Kidney tubule cell (primary cell): ENCODE data around the gene DHRS3.
"Not testable (repeated sequence)": the region's sequence is repeated elsewhere in the genome, so short reads cannot be mapped to it uniquely, and the experiment has no call there.

Experiments used
- DNase-seq: peaks from one replicate; pipeline ENCODE4 v3.0.0-alpha.2; 2018; ENCODE audit warnings: low spot score

DHRS3 gene

DNA sequence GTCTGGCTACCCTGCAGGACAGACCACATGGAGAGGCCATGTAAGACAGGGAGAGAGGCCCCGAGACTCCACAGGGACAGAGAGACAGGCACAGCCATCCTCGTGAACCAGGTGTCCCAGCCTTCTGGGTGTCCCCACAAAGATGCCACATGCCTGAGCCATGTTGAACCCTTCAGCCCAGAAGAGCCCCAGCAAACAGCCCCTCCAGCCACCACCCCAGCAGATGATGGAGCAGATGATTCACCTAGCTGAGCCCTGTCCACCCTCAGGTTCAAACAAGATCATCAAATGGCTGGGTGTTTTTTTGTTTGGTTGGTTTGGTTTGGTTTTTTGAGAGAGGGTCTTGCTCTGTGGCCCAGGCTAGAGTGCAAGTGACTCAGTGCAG lies 78.7 kb downstream of the DHRS3 start:
- no peak for DNase-seq

DNA sequence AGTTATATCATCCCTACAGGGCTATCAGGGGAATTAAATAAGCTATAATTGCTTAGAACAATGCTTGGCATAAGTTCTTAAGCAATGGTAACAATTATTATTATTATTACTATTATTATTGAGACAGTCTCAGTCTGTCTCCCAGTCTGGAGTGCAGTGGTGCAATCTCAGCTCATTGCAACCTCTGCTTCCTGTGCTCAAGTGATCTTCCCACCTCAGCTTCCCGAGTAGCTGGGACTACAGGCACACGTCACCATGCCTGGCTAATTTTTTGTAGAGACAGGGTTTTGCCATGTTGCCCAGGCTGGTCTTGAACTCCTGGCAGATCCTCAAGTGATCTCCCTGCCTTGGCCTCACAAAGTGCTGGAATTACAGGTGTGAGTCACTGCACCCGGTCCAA lies 79.5 kb downstream of the DHRS3 start:
- not testable (repeated sequence) for DNase-seq

DNA sequence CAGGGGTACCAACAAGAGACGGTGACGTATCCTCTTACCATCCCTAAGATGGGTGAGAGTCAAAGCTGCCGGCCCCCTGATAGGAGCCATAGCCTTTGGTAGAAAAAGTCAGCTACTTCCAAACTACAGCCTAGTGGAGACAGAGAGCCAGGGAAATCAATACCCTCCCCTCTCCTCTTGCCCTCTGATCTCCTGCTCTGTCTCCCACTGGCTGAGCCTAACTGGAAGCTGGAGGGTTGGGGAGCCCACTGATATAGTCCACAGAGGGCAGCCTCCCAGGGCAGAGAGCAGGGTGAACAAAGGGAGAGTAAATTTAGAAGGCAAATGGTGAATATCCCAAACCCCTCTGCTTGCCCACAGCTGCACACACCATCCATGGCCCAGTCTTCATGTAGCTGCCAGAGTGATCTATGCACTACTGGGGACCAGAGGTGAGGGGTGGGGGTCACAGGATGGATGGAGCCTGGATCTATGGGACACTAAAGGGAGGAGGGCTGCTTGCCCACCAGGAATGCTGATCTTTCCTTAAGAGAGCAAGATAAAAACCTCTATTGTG lies 80.0 kb downstream of the DHRS3 start:
- no peak for DNase-seq

DNA sequence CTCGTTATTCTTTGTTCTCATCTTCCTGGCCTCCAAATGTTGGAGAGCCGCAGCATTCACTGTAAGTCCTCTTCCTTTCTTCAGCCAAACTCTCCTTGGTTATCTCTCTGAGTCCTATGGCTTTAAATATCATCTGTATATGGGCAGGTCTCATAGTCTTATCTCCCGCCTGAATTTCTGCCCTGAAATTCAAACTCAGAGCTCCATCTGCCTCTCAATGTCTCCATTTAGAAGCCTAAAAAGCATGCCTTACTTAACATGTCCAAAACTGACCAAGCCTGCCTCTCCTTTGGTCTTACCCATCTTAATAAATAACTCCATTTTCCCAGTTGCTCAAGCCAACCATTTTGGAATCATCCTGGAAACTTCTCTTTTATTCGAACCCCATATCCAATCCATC lies 80.7 kb downstream of the DHRS3 start:
- no peak for DNase-seq

DNA sequence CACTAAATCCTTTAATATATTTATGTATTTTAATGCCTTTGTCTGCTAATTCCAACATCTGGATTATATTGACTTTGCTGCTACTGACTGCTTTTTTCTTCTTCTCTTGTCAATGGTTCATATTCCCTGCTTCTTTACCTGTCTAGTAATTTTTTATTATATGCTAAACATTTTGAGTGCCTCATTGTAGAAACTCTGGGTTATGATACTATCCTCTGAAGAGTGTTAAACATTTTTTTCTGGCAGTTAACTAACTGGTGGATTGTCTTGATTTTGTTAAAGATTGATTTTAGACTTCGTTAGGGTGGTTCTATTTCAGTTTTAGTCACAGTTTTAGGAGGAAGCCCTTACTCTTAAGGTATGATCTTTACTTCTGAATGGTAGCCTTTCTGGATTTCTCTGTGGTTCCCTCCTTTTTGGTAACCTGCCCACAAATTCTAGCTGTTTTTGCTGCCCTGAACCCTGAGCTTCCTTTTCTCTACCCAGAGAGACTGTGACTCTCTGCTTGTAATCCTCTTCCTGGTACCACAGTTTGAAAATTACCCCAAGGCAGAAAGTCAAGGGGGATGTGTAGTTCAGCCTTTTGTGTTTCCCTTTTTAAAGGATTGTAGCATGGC lies 81.9 kb downstream of the DHRS3 start:
- DNase-seq: no peak

DNA sequence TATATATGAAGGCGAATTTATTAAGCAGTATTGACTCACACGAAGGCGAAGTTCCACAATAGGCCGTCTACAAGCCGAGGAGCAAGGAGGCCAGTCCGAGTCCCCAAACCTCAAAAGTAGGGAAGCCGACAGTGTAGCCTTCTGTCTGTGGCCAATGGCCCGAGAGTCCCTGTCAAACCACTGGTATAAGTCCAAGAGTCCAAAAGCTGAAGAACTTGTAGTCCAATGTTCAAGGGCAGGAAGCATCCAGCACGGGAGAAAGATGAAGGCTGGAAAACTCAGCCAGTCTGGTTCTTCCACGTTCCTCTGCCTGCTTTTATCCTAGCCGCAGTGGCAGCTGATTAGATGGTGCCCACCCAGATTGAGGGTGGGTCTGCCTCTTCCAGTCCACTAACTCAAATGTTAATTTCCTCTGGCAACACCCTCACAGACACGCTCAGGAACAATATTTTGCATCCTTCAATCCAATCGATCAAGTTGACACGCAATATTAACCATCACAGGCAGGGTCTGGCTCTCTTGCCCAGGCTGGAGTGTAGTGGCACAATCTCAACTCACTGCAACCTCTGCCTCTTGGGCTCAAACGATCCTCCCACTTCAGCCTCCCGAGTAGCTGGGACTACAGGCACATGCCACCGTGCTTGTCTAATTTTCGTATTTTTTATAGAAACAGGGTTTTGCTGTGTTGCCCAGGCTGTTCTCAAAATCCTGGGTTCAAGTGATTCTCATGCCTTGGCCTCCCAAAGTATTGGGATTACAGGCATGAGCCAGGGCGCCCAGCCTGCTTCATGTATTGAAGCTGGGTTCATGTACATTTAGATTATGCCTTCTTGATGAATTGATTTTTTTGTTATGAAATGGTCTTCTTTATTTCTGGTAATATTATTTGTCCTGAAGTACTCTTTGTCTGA lies 85.3 kb downstream of the DHRS3 start:
- DNase-seq: no peak

DNA sequence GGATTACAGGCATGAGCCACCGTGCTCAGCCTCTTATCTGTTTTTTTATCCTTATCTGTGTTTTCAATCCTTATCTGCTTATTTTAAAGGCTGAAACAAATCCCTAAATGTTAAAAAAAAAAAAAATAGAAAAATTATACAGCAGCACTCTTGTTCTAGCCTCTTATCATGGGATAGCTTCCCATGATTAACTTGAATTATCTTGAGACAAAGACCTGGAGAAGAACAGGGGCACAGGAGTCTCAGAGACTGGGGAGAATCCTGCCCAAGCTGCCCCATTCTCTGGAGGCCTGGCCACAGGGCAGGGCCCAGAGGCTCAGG lies 86.9 kb downstream of the DHRS3 start:
- no peak for DNase-seq

DNA sequence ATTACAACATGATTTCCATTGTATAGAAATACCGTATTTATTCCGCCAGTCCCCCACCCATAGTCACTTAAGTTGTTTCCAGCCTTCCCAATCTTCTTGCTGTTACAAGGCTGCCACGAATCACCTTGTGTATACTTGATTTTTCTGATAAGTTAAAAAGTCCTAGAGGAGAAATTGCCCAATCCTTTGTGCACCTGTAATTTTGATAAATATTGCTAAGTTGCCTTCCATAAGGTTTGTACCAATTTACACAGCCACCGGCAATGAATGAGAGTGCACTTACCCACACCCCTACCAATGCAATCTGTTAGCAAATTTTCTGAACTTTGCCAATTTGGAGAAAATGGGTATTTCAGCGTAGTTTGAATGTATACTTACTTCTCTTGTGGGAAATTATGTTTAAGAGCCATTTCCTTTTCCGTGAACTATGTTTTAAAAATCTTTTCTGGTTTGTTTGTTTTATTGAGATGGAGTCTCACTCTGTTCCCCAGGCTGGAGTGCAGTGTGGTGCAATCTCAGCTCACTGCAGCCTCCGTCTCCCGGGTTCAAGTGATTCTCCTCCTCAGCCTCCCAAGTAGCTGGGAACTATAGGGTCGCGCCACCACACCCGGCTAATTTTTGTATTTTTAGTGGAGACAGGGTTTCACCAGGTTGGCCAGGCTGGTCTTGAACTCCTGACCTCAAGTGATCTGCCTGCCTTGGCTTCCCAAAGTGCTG lies 87.4 kb downstream of the DHRS3 start:
- DNase-seq: no peak

DNA sequence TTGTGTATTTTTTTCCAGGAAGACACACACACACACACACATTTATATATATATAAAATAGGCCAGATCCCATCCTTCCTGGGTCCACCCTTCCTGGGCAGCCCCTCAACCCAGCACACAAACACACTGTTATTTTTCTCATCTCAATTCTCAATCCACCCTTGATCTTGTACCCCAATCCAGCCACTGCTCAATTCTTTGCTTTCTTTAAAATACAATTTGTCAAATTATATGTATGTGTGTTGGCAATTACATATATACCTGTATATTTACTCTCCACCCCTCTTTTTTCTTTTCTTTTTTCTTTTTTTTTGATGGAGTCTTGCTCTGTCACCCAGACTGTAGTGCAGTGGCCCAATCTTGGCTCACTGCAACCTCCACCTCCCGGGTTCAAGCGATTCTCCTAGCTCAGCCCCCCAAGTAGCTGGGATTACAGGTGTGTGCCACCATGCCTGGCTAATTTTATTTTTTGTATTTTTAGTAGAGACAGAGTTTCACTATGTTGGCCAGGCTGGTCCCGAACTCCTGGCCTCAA lies 88.3 kb downstream of the DHRS3 start:
- no peak for DNase-seq

DNA sequence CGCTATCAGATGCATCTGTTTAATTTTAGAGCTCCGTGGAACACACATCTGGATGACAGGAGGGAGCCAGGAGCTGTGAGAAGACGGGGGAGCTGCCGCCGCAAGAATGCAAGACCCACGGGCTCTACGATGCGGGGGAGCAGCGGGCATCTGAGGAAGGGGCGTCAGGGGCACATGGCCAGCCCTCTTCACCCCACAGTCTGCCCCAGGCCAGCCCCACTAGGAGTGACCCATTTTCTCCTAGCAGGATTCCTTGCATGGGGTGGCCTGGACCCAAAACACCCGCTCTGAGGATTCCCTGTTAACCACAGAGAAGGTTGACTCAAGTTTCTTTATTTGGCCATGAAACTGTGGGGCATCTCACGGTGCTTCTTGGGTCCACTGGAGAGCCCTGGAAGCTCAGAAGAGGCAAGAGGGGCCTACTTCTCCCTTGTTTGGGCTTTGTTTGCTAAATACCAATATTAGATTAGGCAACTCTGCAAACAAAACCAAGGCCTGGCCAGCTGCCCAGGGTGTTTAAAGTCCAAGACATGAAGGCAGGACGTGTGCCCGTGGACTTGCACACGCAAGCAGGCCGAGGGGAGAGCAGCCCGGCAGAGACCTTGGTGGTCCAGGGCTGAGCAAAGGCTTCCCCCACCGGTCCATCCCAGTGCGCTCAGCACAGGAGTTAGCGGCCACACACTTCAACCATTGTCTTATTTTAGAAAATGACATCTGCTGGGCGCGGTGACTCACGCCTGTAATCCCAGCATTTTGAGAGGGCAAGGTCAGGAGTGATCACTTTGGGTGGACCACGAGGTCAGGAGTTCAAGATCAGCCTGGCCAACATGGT lies 89.8 kb downstream of the DHRS3 start:
- peak; percentile 9 for DNase-seq

DNA sequence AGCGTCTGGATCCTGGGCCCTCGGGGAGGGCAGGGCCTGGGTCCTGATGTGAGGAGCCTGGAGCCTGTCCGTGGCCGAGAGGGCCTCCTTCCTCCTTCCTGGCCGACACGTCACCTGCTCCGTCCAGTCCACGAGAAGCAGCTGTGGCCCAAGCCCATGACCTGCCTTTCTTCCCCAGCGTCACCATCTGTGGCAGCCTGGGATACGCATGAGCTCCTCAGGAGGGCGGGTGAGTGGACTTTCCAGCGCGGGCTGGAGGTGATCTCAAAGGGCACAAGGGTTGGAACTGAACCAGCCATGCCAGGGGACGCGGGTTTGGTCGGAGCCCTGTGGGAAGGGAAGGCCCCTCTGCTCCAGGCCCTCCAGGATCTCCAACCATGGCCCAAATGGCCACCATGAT lies 90.4 kb downstream of the DHRS3 start:
- DNase-seq: peak; percentile 61

DNA sequence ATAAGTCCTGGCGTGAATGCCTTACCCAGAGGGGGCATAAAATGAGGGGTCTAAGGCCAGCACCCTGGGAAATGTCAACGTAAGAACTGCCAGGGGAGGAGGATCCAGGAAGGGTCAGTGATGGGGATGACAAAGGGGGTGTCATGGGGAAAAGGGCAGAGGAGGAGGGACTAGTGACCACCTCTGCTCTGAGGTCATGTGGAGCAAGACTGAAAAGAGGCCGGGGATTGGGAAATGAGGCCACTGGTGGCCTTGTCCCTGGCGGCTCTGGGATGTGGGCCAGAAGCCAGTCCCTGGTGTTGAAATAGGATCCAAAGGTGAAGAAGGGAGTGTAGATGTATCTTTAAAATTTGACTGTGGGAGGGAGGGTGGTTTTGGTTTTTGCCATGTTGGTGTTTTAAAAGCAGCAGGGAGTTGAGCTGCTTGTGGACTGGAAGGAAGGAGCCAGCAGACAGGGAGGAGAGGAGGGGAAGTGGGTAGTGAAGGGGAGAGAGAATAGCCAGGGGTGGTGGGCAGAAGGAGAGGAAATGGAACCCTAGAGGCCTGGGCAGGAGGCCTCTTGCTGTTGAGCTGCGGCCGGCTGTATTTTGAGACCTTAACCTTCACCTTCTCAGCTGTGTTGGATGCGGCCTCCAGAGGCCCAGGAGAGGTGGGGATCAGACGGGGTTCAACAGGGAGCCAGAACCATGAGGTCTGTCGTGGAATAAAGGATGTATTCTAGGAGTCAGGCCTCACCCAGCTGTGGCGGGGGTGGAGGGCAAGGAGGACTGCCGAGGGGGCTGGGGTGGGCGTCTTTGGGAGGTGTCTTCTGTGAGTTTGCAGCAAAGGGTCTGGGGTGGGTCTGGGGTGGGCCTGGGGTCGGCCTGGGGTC lies 92.5 kb downstream of the DHRS3 start:
- no peak for DNase-seq

DNA sequence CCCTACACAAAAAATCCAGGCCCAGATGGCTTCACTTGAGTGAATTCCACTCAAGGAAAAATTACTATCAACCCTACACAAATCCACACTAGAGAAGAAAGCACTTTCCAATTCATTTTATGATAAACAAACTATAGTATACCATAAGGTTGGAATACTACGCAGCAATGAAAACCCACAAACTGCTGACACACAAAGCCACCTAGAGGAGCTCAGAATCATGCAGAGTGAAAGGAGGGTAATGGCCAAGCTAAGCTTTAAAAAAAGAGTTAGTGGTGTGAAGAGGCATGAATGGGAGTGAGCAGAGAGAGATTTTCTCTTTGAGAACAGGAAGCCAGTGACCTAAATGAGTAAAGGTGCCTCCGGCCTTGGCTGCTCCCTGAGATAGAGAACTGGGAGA lies 93.7 kb downstream of the DHRS3 start:
- no peak for DNase-seq

DNA sequence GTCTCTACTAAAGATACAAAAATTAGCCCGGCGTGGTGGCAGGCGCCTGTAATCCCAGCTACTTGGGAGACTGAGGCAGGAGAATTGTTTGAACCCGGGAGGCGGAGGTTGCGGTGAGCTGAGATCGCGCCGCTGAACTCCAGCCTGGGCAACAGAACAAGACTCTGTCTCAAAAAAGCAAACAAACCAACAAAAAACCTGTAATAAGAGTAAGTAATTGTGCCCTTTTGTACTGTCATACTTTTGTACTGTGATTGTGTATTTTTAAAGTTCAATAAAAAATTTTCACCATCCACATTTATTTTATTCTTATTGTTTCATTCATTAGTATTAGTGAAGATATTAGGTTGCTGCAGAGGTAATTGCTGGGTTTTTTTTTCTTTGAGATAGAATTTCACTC lies 95.2 kb downstream of the DHRS3 start:
- not testable (repeated sequence) for DNase-seq

DNA sequence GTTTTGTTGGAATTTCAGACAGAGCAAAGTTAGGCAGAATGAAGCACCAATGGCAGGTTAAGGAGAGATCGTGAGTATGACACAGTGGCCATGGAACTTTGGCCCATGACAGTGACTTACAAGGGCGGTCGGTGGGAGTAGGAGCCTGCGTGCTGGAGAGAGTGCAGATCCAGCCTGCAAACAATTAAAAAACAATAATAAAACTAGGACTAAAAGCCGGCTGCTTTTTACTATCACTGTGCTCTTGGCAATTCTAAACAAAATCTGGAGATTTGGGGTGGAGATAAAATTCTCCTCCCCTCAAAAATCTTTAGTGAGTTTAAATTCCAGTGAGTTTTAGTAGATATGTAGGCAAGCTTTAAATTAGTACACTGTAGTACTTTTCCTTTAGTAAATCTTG lies 96.9 kb downstream of the DHRS3 start:
- DNase-seq: no peak

DNA sequence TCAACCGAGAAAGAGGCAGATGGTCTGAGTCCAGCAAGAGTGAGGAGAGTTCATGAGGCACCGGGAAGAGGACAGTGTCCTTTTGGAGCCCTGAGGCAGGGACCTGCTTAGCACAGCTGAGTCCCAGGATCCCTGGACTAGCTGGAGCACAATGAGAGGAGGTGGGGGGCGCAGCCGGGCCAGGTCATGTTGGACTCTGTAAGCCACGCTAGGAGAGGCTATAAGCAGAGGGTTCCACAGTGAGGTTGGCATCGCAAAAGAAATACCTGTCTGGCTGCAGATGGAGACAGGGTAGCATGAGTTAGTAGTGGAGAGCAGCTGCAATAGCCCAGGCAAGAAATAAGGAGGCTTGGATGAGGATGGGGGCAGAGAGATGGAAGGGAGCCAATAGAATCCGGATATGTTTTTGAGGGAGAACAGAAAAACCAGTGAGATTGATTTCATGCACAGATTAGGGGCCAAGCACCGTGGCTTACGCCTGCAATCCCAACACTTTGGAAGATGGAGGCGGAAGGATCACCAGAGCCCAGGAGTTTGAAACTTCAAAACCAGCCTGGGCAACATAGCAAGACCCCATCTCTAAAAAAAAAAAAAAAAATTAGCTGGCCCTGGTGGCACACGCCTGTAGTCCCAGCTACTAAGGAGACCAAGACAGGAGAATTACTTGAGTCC lies 98.2 kb downstream of the DHRS3 start:
- no peak for DNase-seq

DNA sequence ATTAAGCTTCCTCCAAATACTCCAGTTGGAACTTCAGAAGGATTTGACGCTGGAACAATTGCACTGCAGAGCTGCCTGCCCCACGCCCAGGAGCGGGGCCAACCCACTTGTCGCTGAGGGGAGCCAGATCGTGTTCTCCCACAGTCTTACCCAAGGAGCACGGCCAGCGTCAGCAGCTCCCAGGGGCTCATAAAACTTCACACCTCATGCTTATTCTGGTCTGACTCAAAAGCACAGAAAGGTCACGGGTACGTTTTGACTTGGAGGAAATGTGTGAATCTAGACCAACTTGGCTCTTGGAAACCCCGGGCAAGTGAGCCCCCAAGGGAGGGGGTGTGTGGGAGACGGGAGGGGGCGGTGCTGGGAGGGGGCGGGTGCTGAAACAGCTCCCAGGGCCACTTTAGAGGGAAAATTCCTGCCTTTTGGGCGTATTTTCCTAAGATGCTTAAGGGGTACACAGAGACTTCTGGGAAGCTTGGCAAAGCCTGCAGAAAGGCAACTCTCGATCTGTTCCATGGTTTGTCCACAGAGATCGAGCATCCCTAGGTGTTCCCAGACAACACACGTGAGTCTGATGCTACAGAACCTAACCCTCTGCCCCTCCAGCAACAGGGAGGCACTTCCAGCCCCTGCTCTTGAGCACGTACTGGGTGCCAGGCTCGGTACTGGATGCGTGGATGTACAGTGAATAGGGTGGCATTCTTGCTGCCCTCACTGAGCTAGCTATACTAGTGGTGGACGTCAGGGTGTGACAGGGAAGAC lies 98.9 kb downstream of the DHRS3 start:
- no peak for DNase-seq
